AG09309 (cell line): Measurements from ENCODE around the gene TYMP.
"Not testable (repeated sequence)": the region's sequence is repeated elsewhere in the genome, so short reads cannot be mapped to it uniquely, and the experiment has no call there.

Experiments used
- DNase-seq: peaks from one replicate; pipeline ENCODE4 v3.0.0-alpha.2; 2010; ENCODE audit warnings: low read depth
- H3K4me3 ChIP-seq: 2 replicates; pipeline ENCODE4 v1.5.1; 2011; ENCODE audit warnings: mild to moderate bottlenecking, low read depth, low read length, moderate library complexity; ENCODE audit not compliant: control insufficient read depth
- TF ChIP-seq, protein P1 (sequence below): IDR thresholded peaks from 2 replicates; pipeline ENCODE4 v1.5.1; 2011; ENCODE audit warnings: mild to moderate bottlenecking, low read depth, low read length, inconsistent platforms; ENCODE audit not compliant: insufficient read depth, control insufficient read depth; ENCODE audit errors: missing control alignments

TYMP gene

DNA sequence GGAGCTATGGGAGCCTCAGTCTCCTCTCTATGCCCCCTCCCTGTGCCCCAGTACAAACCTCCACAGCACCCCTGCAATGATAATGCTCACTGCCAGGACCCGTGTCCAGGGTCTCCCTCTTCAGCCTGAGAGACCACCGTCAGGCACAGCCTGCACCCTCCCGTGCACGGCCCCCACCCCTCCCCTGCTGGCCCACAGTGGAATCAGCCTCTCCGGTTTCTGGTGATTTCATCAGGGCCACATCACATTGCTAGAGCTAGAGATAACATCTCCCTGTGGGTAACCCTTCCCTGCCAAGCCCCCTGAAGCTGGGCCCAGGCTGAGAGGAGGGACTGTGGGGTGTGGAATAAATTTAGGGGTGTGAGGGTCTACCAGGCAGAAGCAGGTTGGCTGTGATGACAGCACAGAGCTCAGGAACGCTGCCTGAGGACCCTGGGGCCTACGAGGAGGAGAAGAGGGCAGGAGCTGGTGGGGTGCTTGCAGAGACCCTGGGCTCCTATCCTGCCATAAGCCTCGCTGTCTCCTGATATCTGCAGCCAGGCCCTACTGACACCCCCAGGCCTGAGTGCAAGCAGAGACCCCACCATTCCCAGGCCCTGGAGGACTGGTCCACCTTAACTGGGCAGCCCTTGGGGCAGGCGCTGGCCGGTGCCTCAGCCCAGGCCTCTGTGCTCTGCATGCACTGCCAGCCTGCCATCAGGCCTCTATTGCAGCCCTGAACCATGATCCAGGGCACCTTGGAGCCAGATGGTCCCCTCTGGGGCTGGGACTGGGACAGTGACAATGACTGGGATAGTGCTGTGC, 15.9 kb upstream of the TYMP start, which contains the start of gene KLHDC7B:
Gene KLHDC7B, plus strand, starts transcription at position 378 of the 804 bp plus-strand sequence. Its CDS starts 345 bp downstream, at position 723.
- no peak for DNase-seq
- H3K4me3 ChIP-seq = no peak within 1 kb of the TSS
- TF ChIP-seq, protein P1, sequence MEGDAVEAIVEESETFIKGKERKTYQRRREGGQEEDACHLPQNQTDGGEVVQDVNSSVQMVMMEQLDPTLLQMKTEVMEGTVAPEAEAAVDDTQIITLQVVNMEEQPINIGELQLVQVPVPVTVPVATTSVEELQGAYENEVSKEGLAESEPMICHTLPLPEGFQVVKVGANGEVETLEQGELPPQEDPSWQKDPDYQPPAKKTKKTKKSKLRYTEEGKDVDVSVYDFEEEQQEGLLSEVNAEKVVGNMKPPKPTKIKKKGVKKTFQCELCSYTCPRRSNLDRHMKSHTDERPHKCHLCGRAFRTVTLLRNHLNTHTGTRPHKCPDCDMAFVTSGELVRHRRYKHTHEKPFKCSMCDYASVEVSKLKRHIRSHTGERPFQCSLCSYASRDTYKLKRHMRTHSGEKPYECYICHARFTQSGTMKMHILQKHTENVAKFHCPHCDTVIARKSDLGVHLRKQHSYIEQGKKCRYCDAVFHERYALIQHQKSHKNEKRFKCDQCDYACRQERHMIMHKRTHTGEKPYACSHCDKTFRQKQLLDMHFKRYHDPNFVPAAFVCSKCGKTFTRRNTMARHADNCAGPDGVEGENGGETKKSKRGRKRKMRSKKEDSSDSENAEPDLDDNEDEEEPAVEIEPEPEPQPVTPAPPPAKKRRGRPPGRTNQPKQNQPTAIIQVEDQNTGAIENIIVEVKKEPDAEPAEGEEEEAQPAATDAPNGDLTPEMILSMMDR = peak; percentile 45

DNA sequence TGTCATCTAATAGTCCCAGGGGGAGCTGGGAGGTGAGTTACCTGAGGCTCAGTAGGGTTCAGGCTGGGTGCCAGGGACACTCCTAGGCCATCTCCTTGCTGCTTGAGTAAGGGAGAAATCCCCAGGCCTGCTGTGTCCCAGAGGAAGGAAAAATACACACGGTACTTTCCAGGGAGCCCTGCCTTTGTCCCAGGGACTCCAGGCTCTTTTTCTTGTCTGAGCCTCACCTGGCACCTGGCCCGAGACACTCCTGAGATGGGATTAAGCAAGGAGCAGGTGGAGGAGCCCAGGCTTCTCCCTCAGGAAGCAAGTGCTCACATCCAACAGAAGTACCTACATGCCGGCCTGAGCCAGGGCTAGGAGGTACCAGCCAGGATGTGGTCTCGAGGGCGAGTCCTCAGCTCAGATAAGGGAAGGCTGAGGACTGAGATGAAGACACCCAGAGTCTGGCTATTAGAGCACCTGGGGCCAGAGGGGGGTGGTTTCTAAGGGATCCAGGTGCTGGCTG, 15.0 kb upstream of the TYMP start:
- no peak for DNase-seq
- TF ChIP-seq, protein P1 = no peak
- H3K4me3 ChIP-seq = no peak overlapping the region

DNA sequence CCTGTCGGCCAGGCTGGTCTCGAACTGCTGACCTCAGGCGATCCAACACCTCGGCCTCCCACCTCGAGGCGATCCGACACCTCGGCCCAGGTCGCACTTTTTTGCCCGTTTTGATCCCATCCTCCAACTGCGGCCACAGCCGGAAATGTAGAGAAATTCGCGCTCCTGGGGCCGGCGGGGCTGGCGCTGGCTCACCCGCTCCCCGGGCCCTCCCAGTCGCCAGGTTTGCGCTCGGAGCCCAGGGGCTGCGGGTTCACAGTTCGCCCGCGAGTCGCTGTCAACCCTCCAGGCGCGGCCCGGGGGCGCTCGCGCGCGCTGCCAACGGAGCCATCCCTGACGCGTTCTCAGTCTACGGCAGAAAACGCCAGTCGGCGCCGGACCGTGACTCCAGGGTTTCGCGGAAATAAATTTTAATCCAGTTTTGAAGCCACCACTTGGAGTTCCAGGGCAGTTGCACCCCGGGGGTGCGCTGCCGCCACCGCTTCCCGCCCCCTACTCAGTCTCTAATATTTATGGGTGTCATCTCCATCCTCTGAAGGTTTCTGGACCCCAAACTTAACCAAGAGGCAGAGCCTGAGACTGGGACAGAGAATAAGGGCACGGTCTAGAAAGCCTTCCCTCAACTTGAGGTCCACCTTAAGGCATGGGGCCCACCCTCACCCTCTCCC, 14.4 kb upstream of the TYMP start:
- DNase-seq = no peak
- H3K4me3 ChIP-seq = peak overlapping the region; percentile 15
- TF ChIP-seq, protein P1 = peak; percentile 62

DNA sequence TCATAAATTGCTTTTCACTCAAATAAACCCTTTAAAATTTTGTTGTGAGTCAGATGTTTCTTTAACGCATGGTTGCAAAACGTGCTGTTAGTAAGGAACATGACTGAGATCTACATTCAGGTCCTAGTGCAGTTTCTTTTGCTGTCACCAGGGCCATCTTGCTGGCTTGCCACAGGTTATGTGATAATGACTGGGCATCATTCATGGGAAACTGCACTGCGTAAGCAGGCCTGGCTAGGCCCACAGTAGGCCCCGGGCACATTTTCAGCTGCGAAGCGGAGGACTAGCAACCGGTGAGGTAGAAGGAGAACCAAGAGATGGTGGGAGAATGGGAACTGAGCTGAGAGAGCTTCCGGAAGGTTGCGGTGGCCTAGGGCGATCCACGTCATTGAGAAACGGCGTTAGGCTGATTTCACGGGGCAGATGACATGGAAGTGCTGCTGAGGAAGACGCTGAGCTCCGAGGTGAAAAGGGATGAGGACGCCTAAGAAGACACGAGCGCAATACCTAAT, 12.7 kb upstream of the TYMP start:
- no peak overlapping the region for H3K4me3 ChIP-seq
- DNase-seq = no peak
- TF ChIP-seq, protein P1 = no peak

DNA sequence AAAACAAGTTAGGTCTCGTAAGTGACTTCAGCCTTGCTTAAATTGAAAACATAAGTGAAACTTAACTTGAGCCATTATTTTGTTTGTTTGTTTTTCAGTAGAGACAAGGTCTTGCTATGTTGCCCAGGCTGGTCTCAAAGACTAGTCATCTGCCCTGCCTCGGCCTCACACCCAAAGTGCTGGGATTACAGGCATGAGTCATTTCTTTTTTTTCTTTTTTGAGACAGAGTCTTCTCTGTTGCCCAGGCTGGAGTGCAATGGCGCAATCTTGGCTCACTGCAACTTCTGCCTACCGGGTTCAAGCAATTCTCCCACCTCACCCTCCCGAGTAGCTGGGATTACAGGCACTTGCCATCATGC, 11.8 kb upstream of the TYMP start:
- peak; percentile 88 for DNase-seq
- H3K4me3 ChIP-seq = not testable (repeated sequence)

DNA sequence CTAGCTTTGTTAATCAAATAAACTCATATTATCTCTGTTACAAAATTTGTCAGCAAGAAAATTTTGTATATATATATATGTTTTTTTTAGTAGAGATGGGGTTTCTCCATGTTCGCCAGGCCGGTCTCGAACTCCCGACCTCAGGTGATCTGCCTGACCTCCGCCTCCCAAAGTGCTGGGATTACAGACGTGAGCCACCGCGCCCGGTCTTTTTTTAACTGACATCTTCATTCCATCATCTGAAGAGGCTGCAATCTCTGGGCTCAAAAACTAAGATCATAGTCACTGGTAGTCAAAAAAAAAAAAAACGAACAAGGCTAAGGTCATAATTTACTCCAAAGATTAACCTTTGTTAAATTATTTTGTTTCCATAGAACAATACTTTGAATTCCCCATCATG, 10.6 kb upstream of the TYMP start:
- TF ChIP-seq, protein P1 = no peak
- no peak overlapping the region for H3K4me3 ChIP-seq
- no peak for DNase-seq

DNA sequence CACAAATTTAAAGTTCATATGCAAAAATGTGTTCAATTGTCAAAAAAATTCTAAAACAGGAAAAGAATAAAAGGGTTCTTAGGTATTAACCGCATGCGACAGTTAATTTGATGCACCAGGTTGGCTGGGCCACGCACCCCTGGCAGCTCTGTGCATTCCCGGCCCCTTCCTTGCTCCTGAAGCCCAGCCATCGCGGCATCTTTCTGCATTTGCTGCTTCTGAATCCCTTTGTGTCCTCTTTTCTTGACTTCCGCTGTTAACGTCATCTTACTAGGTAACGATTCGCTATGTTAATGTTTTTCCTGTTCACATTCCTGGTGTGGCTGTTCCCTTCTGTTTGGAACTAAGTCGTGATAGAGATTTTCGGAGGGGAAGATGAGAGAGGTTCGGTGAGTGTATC, 8.0 kb upstream of the TYMP start:
- no peak for DNase-seq
- H3K4me3 ChIP-seq = no peak overlapping the region
- TF ChIP-seq, protein P1 = no peak
